Measurements from ENCODE around the gene ST13.

DNA sequence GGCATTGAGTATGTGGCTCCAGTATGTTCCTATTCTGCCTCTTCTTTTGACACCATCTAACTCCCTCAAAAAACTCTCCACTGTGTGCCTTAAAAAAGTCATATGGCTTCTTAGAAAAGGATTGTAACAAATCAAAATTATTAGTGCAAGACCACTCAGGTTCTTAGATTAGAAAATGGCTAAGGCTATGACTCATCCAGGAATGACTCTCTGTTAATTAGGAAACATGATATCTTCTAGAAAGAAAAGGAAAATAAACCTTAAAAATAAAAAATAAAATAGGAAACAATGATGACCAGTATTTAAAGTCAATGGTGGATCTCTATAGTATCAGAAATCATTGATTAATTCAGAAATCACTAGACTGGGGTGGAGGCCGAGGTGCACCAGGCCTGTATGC, 59.0 kb downstream of the ST13 start:
- TF ChIP-seq EP300 (IDR thresholded peaks at IDR 0.05; ENCODE audit: borderline replicate concordance) (no peak), YY1 (IDR thresholded peaks at IDR 0.05; ENCODE audit: low read depth) (no peak), FOXM1 (IDR thresholded peaks at IDR 0.05; ENCODE audit: borderline replicate concordance, low read depth) (no peak), EGR1 (IDR thresholded peaks at IDR 0.05) (no peak), TEAD4 (IDR thresholded peaks at IDR 0.05) (no peak), CREB1 (IDR thresholded peaks at IDR 0.05; ENCODE audit: low read depth) (no peak), CEBPB (IDR thresholded peaks at IDR 0.05) (no peak), NFIC (IDR thresholded peaks at IDR 0.05) (no peak)
- TF ChIP-seq, protein P1, sequence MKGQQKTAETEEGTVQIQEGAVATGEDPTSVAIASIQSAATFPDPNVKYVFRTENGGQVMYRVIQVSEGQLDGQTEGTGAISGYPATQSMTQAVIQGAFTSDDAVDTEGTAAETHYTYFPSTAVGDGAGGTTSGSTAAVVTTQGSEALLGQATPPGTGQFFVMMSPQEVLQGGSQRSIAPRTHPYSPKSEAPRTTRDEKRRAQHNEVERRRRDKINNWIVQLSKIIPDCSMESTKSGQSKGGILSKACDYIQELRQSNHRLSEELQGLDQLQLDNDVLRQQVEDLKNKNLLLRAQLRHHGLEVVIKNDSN (IDR thresholded peaks at IDR 0.05): no peak
- TF ChIP-seq, protein P2, sequence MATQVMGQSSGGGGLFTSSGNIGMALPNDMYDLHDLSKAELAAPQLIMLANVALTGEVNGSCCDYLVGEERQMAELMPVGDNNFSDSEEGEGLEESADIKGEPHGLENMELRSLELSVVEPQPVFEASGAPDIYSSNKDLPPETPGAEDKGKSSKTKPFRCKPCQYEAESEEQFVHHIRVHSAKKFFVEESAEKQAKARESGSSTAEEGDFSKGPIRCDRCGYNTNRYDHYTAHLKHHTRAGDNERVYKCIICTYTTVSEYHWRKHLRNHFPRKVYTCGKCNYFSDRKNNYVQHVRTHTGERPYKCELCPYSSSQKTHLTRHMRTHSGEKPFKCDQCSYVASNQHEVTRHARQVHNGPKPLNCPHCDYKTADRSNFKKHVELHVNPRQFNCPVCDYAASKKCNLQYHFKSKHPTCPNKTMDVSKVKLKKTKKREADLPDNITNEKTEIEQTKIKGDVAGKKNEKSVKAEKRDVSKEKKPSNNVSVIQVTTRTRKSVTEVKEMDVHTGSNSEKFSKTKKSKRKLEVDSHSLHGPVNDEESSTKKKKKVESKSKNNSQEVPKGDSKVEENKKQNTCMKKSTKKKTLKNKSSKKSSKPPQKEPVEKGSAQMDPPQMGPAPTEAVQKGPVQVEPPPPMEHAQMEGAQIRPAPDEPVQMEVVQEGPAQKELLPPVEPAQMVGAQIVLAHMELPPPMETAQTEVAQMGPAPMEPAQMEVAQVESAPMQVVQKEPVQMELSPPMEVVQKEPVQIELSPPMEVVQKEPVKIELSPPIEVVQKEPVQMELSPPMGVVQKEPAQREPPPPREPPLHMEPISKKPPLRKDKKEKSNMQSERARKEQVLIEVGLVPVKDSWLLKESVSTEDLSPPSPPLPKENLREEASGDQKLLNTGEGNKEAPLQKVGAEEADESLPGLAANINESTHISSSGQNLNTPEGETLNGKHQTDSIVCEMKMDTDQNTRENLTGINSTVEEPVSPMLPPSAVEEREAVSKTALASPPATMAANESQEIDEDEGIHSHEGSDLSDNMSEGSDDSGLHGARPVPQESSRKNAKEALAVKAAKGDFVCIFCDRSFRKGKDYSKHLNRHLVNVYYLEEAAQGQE (IDR thresholded peaks at IDR 0.05; ENCODE audit: low read depth): no peak
- TF ChIP-seq, protein P3, sequence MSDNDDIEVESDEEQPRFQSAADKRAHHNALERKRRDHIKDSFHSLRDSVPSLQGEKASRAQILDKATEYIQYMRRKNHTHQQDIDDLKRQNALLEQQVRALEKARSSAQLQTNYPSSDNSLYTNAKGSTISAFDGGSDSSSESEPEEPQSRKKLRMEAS (IDR thresholded peaks at IDR 0.05): no peak

Measured in Ishikawa (cell line).